Suppressor macrophage treated with lipopolysaccharide for 1 hour (primary cell): ENCODE data around the gene PRRG4.
"Not testable (repeated sequence)": the region's sequence is repeated elsewhere in the genome, so short reads cannot be mapped to it uniquely, and the experiment has no call there.

Experiments used
- DNase-seq, 3 donors: peaks; one replicate each; pipeline ENCODE4 v3.0.0-alpha.2; 2020 to 2022

The PRRG4 gene

DNA sequence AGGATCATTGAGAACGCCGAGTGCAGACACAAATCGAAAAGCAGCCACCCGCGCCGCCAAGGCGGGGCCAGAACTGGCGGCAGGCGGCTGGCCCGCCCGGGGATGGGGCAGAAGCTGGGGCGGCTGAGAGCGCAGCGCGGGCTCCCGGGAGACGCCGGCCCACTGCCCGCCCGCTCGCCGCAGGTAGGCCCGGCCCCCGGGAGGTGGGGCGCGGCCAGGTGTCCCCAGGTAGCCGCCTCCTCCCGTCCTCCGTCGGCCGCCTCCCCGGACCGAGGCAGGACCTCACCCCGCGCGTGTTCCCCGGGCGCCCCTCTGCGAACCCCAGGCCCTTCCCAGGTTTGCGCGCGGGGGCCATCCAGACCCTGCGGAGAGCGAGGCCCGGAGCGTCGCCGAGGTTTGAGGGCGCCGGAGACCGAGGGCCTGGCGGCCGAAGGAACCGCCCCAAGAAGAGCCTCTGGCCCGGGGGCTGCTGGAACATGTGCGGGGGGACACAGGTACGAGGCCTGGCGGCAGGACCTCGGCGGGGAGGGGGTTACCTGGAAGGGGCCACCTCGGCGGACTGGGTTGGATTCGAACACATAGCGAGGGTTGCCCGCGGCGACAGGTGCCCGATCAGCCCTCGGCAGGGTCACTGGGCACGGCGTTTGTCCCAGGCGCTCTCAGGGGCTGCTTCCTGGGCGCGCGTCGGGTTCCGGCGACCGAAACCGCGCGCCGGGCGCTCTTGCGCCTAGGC is at the start of gene PRRG4:
Gene PRRG4 (plus strand): TSS at position 248 of the 733 bp plus-strand sequence. CDS start 603 bp downstream, outside the sequence.
- peak; percentile 74 to 88 (median 84) for DNase-seq

DNA sequence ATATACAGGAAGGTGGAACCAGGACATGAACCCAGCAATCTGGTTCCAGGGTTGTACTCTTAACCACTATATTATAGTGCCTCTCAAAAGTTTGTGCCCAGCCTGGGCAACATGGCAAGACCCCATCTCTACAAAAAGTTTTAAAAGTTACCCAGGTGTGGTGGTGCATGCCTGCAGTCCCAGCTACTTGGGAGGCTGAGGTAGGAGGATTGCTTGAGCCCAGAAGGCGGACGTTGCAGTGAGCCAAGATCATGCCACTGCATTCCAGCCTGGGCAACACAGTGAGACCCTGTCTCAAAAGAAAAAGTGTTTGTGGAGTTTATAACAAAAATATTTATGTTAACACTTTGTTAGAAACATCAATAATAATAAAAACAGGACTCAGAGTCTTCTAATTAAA is 48.9 kb upstream of the PRRG4 start:
- DNase-seq = not testable (repeated sequence)

DNA sequence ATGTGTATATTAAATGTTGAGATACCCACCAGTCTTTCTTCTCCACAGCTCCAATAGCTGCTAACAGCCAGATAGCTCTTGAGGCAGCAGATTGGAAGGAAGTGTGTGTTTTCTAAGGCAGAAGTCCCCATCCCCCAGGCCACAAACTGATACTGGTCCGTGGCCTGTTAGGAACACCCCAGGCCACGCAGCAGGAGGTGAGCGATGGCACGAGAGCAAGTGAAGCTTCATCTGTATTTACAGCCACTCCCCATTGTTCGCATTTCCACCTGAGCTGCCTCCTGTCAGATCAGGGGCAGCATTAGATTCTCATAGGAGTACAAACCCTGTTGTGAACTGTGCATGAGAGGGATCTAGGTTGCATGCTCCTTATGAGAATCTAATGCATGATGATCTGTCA is 48.0 kb upstream of the PRRG4 start:
- no peak for DNase-seq

DNA sequence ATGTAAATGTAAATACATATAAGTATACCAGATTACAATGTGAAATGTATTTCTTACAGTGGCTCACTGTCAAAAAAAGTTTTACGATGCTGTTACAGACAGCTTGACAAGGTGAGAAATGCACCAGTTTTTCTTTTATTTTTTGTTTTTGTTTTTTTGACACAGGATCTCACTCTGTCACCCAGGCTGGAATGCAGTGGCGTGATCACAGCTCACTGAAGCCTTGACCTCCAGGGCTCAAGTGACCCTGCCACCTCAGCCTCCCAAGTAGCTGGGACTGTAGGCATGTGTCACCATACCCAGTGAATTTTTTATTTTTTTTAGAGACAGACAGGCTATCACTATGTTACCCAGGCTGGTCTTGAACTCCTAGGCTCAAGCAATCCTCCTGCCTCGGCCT is 44.5 kb upstream of the PRRG4 start:
- DNase-seq = no peak

DNA sequence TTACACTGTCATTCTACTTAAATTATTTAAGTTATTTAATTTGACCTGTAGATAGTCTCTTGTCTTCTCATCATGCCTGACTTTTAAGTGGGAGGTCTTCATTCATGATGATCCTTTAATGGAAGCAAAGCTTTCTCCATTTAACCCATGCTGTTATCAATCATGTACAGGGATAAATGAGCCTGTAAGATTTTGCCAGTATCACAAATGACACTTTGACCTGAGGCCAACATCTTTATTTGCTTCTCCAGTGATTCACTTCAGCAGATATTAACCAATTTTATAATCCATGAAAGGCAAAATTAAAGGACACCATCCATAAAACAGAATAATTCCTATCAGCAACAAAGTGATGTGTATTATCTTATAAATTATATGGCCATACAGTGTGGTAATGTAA is 42.9 kb upstream of the PRRG4 start:
- no peak for DNase-seq

DNA sequence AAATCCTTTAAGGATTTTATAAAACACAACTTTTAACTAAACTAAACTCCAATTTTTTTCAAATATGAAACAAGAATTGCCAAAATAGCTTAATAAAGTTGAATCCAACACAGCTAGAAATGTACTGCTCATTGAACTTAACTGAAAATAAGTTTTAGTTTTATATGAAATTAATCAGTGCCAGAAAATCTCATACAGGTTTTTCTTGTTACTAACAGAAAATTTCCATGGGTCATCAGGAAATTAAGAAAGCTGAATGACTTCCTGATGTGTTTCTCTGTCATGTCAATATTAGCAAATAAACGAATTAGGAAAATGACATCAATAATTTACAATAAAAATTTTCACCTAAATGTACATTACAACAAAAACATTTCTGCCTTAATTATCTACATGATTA is 38.8 kb upstream of the PRRG4 start:
- no peak for DNase-seq

DNA sequence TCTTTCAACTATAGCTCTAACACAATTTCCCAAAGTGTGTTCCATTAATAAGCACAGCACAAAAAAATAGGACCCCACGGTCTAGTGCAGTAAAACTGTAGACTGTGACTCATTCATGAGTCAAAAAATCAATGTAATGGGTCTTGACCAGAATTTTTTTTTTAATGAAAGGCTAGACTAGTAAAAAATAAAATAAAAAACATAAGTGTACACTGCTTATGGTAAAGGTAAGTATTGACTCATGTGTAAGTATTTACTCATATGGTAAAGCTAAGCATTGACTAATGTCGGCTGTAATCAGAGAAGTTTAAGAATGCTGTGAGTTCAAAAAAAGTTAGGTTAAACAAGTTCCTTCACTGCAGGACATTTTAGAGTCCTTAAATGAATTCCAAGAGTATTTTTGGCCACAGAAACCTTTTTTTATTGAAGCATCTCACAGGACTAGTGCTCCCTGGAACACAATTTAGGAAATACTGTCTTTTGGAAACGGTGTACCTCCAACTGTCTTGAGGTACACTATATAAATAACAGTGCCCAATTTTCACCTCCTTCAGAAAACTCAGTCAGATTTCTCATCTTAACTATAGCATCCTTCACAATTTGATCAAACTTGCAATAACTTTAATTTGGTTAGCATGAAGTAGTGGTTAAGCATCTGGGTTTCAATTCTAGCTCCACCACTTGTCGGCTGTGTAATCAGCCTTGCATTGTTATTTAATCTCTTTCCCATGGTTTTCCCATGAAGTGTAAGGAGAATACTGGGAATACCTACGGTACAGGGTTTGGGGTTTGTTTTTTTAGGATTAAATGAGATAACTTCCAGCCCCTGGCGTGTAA is 37.4 kb upstream of the PRRG4 start:
- no peak for DNase-seq

DNA sequence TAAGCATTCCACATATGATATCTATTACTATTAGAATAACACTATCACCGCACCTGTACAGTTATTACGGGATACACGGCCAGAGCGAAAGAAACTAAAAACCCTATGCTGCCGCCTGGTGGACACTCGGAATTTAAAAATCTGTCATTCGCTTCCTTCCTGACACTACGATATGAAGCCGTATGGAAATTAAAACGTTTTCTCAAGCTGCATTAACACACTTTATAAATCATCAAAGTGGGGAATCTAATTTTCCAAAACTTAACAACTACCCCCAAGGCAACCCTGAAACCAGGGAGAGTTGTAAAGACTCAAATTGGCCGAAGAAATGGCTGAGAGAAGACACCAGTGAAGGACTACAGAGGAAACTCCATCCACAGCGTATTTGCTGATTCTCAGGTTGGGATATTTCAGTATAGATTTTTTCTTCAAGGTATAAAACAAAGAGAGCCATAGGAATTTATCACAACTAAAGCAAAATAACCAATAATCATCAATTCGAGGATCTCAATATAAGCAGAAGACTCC is 36.7 kb upstream of the PRRG4 start:
- peak; percentile 69 to 77 (median 72) for DNase-seq

DNA sequence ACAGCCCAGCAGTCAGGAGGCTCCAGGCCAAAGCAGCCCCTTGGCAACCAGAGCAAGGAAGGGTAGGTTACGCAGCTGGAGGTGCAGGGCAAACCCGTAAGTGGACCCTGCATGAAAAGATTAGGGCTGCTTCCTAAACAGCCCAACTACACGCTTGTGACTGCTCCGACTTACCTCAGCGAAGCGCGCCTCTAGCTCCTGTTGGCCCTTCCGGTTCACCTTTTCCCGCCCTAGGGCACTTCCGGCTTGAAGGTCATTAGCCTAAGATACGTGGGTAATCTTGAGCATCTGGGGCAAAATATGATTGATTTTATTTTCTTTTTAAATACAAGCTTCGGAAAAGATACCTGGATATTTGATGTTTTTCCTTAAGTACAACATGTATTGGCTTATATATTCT is 35.3 kb upstream of the PRRG4 start, which contains the start of gene CCDC73:
Gene CCDC73 (minus strand): TSS at position 224 of the 400 bp plus-strand sequence. CDS start 34,419 bp downstream, outside the sequence.
- no peak for DNase-seq

DNA sequence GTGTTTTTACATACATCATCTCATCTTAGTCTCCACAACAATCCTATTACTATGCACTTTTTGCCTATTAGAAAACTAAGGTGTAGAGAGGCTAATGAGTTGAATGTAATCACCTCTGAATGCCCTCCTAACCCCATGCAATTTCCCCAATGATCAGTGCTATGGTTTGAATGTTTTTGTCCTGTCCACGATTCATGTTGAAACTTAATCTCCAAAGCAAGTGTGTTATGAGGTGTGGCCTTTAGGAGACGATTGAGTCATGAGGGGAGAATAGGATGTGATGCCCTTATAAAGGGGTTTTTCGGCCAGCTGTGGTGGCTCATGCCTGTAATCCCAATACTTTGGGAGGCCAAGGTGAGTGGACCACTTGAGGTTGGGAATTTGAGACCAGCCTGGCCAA is 33.3 kb upstream of the PRRG4 start:
- no peak for DNase-seq

DNA sequence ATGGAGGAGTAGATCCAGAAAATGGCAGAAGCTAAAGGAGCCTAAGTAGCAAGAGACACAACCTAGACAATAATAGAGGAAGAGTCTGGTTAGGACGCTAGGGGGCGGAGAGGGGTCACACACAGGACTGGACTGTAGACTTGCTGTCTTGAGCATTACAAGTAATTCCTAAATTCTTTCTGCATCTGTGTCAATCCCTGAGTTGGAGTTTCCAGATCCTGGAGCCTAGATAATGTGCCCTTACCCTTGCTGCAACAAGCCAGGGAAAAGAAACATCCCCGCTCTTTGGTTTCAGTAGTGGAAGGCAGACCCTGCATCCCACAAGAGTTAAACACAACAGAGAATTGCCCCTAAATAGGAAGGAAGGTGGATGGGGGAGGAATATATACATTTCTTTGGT is 20.4 kb upstream of the PRRG4 start:
- DNase-seq = peak; percentile 69 to 87 (median 82)

DNA sequence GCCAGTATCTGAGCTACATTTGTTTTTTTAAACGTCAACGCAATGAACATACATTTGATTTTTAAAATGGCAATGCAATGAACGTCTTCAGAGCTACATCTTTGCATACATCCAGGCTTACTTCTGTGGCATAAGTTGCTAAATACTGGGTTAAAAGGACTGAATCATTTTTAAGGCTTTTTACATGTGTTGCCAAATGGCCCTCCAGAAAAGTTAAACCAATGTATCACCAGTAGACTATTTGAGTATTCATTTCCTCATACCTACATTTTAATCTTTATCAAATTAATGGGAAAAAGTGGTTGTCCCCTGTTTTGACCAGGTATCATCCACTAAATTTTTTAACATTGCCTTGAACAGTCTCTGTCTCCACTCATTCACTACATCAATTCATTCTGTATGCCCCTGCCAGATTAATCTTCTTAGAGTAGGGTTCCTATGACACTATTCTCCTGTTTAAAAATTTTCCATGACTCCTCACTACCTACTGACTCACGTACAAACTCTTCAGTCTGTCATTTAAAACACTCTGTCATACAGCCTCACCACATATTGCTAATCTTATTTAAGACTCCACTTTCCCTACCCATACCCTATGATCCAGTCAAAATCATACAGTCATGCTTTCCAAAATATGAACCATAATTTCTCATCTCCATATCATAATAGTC is 12.4 kb upstream of the PRRG4 start:
- DNase-seq = peak; percentile 3 to 62 (median 34)

DNA sequence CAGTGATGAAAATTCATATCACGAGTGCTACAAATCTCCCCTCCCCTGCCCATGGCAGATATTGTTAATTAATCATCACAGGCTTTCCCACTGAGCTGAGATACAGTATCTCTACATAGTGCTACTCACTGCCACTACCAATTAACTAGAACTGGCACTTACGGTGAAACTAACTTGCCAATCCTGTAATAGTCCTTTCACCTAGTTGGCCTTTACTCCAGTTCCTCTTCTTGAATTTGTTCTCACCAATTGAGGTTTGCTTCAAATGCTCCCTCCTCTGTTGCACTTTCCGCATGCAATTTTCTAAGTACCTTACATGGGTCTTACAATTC is 11.9 kb upstream of the PRRG4 start:
- no peak for DNase-seq

DNA sequence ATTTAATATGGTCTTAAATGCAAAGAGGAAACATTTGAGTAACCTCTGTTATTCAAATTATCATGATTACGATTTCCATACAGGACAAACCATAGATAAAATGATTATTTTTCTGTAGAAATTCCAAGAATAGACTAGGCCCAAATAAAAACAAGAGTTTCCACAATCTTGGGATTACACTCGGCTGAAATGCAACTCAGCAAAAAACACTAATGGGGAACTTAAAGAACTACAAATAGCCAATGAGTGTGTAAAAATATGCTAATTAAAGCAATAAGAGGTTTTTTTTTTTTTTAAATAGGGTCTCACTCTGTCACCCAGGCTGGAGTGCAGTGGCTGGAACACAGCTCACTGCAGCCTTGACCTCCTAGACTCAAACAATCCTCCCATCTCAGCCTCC is 10.5 kb upstream of the PRRG4 start:
- DNase-seq = no peak

DNA sequence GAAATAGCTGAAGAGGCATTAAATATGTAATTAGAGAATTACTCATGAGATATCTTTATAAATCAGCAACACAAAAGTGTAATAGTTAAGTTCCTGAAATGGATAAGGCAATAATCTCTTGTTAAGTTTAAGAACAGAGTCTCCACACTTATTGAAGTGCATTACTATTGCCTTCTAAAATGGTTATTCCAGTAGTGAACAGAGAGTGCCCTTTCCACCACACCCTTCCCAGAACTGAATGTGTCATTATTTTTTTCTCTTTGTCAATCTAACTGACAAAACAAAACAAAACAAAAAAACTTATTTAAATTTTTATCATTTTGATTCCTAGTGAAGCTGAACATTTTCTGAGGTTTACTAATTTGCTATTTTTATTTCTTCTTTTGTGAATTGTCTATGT is 9.2 kb upstream of the PRRG4 start:
- DNase-seq = no peak

DNA sequence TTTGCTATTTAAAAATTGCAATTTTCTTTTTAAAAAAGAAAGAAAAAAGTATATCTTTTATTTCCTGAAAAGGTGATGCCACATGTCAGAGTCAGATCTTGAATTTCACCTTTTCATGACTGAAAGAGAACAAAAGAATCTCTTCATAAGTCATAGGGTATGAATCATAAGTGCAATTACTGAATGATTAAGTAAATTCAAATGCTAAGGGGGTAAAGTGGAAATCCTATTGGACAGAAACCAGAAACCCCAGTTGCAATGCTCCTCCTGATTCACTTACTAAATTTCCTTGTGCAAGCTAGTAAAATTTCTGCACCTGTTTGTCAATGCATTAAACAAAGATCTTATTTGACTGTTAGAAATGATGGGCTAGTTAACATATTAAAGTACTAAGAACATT is 8.2 kb upstream of the PRRG4 start:
- DNase-seq = peak; percentile 9 to 58 (median 52)

DNA sequence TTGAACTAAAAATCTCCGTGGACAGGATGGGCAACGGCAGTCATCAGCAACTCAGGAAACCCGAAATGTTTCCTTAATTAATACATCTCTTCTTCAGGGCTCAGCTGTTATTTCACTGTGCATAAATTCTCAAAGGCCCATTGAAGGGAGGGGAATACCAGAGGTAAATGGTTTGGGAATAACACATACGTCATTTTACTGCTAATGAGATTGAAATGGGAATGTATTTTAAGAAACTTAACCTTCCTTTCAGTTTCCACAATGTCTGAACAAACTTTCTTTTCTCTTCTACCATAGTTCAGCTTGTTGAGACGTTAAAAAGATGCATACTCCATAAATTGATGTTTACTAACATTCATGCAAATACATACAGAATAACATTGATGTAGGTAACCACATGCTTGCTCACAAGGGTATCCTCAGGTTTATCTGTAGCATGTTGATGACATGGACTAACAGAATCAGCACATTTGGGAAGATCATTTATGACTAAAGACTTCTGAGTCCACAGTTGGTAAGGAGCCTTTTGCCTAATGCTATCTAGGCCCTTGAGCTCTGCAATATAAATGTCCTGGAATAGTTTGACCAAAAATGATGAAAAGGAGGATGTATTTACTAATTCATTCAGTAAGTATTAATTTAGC is 7.7 kb upstream of the PRRG4 start:
- DNase-seq = peak in 2 of 3 donors; percentile 9 to 39

DNA sequence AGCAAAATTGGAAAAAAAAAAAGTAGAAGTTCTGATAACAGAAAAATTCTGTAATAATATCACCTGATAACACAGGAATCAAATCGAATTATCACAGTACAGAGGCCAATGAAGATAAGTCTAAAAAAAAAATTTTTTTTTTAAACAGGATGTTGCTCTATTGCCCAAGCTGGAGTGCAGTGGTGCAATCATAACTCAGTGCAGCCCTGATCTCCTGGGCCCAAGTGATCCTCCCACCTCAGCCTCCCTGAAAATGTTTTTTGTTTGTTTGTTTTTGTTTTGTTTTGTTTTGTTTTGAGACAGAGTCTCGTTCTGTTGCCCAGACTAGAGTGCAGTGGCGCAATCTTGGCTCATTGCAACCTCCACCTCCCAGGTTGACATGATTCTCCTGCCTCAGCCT is 6.1 kb upstream of the PRRG4 start:
- peak; percentile 20 to 39 (median 33) for DNase-seq

DNA sequence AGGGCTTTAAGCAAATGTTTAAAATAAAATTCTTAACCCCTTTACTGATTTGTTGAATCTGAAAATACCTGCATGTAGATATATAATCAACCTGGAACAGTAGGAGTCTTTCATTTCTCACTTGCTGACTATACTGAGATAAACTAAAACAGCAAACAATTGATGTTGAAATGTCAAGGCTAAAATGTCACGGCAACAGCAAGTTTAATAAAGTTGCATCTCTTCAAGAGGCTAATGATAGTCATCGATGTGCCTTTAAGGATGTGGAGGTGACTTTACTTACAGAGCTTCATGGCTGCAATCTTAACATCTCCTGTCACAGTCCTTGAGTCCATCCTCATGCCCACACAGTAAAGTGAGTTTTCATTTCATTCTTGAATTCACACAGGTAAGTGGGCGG is 3.6 kb upstream of the PRRG4 start:
- no peak for DNase-seq

DNA sequence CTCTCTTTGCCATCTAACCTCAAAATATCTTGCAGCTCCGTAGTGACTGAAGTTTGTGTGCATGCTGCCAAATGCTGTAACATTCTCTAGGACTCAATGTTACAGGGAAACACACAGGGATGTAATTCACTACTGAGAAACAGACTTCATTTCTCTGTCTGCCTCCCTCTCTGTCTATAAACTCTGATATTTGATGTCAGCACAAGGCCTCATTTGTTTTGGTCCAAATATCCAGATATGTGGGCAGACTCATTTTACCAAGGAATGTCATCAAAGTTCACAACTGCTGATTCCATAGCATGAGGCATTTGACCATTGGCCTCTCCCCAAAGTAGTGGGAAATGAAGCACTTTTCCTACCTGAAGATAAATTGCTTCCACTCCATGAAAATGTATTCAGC is 2.5 kb upstream of the PRRG4 start:
- no peak for DNase-seq

DNA sequence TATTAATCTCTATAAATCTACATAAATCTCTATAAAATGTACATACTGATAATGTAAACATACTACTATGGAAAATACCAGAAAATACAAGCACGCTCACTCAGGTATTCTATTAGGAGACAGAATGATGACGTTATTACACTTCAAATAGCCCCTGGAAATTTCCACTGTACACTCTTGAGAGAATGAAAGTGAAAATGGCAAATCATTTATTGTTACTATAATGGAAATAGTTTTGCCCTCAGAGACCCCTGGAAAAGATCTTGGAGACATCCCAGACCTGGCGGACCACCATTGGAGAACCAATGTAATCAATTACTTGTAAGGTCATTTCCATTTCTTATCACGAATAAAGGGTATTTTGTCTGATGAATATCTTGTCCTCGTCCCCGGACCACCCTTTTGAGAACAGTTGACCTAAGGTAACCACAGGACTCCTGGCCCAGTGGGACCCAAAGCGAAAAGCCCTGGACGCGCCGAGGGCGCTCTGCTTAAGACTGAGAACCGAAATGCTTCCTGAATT is 509 bp upstream of the PRRG4 start:
- DNase-seq = peak; percentile 47 to 83 (median 76)

DNA sequence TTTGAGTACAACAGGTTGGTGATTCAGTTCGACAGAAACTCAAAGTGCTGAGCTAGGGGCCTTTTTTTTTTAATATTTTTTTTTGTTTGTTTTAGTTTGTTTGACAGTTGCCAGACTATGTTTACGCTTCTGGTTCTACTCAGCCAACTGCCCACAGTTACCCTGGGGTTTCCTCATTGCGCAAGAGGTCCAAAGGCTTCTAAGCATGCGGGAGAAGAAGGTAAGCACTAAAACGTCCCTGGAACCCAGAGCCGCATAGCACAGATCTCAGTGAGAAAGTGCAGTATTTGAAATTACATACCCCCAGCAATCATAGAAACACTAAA is 649 bp downstream of the PRRG4 start:
- peak; percentile 73 to 80 (median 78) for DNase-seq

DNA sequence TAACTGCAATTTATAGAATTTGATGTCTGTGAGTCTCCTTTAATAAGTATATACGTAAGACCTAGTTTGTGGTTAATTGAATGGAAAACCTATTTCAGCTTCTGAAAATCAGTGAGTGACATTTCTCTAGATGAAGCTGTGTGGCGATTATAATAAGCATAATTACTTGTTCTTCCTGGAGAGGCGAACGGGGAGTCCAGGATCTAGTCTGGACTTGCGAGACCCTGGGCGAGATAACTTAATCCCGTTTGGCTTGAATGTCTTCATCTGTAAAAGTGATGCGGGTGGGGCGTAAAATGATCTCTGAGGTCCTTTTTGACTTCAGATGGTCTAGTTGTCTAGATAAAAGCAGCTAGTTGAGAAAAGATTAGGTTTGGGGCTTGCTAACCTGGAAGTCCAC is 1.1 kb downstream of the PRRG4 start:
- DNase-seq = no peak
